Activated gamma-delta T cell treated with anti-CD3 and anti-CD28 coated beads, Interleukin-2, amount 50 U/mL, for 16 hours (primary cell): Measurements from ENCODE around the gene NPAS3.

Experiments used
- DNase-seq: peaks from one replicate; pipeline ENCODE4 v3.0.0-alpha.2; 2020; ENCODE audit warnings: low read depth

The NPAS3 gene

GRCh38 chr14:33480887-33481184, 542.2 kb downstream of the NPAS3 start:
- no peak for DNase-seq

- DNase-seq: no peak
Measured at GRCh38 chr14:33483110-33483509, 544.4 kb downstream of the NPAS3 start.

GRCh38 chr14:33483541-33483940, 544.9 kb downstream of the NPAS3 start:
- DNase-seq: no peak

GRCh38 chr14:33484264-33484663, 545.6 kb downstream of the NPAS3 start:
- no peak for DNase-seq

GRCh38 chr14:33486332-33486890, 547.7 kb downstream of the NPAS3 start:
- DNase-seq: no peak

GRCh38 chr14:33488582-33488981, 549.9 kb downstream of the NPAS3 start:
- no peak for DNase-seq

GRCh38 chr14:33490555-33490954, 551.9 kb downstream of the NPAS3 start:
- no peak for DNase-seq

GRCh38 chr14:33491112-33491511, 552.4 kb downstream of the NPAS3 start:
- DNase-seq: no peak

GRCh38 chr14:33492491-33492890, 553.8 kb downstream of the NPAS3 start:
- DNase-seq: no peak

- DNase-seq: no peak
Measured at GRCh38 chr14:33493266-33493665, 554.6 kb downstream of the NPAS3 start.

GRCh38 chr14:33493990-33494389, 555.3 kb downstream of the NPAS3 start:
- DNase-seq: no peak

GRCh38 chr14:33499687-33500086, 561.0 kb downstream of the NPAS3 start:
- no peak for DNase-seq

- DNase-seq: no peak
Measured at GRCh38 chr14:33504246-33505099, 565.8 kb downstream of the NPAS3 start.

GRCh38 chr14:33505266-33505962, 566.7 kb downstream of the NPAS3 start:
- DNase-seq: no peak

GRCh38 chr14:33505963-33506329, 567.3 kb downstream of the NPAS3 start:
- no peak for DNase-seq

GRCh38 chr14:33508126-33509062, 569.7 kb downstream of the NPAS3 start:
- DNase-seq: no peak

GRCh38 chr14:33509454-33509853, 570.8 kb downstream of the NPAS3 start:
- DNase-seq: no peak

GRCh38 chr14:33510063-33510481, 571.4 kb downstream of the NPAS3 start:
- no peak for DNase-seq

GRCh38 chr14:33510991-33511390, 572.3 kb downstream of the NPAS3 start:
- no peak for DNase-seq

- DNase-seq: no peak
Measured at GRCh38 chr14:33511851-33512640, 573.4 kb downstream of the NPAS3 start.

- no peak for DNase-seq
Measured at GRCh38 chr14:33515441-33515840, 576.8 kb downstream of the NPAS3 start.
